K562 (cell line): ENCODE results near the gene FASTK. TPM values are rescaled to one million over a fixed set of nuclear protein-coding genes. Genes with fewer than 3 reads are reported as not detected.

Experiments
- HIVEP1 ChIP-seq: fragments of 250-450 bp; sonication (Bioruptor Pico); IDR thresholded peaks from 2 replicates; pipeline ENCODE4 v1.4.0; 2020; ENCODE audit warnings: mild to moderate bottlenecking
- ID3 ChIP-seq, 2 experiments: fragments of 250-450 bp in 1 of 2; fragments of 450-650 bp in 1 of 2; sonication (Bioruptor Pico) in 1 of 2; IDR thresholded peaks; 2 replicates each; pipeline versions ENCODE4 v1.6.1 to v1.8.0; 2016 to 2021; ENCODE audit warnings: mild to moderate bottlenecking in 2 of 2, moderate library complexity in 2 of 2, missing compliant biosample characterization in 1 of 2, missing genetic modification characterization in 1 of 2
- KDM4B ChIP-seq, 2 experiments: fragments of 450-650 bp in 1 of 2; sonication (generic) in 1 of 2; IDR thresholded peaks; 2 replicates each; pipeline ENCODE4 v1.6.1; 2016 to 2017; ENCODE audit warnings: borderline replicate concordance in 2 of 2, antibody characterized with exemption in 1 of 2, low read depth in 1 of 2, mild to moderate bottlenecking in 1 of 2
- KDM5B ChIP-seq: fragments of 200-600 bp; sonication (generic); IDR thresholded peaks from 2 replicates; pipeline ENCODE4 v1.6.1; 2012; ENCODE audit warnings: low read depth, mild to moderate bottlenecking, moderate library complexity, low read length, control low read depth, inconsistent platforms; ENCODE audit not compliant: insufficient replicate concordance
- MEF2A ChIP-seq: IDR thresholded peaks from 2 replicates; pipeline ENCODE4 v1.6.1; 2011; ENCODE audit warnings: low read depth, mild to moderate bottlenecking, low read length, moderate library complexity; ENCODE audit not compliant: control insufficient read depth
- NFIX ChIP-seq: fragments of 250-450 bp; sonication (Bioruptor Pico); IDR thresholded peaks from 2 replicates; pipeline ENCODE4 v1.4.0; 2020; ENCODE audit warnings: low read depth, mild to moderate bottlenecking, moderate library complexity
- NR2F6 ChIP-seq: fragments of 450-650 bp; formaldehyde crosslinking; IDR thresholded peaks from 2 replicates; pipeline ENCODE4 v1.4.0; 2020; ENCODE audit warnings: mild to moderate bottlenecking
- POLR2G ChIP-seq: fragments of 200-400 bp; formaldehyde crosslinking; IDR thresholded peaks from 2 replicates; pipeline ENCODE4 v1.6.1; 2017; ENCODE audit warnings: low read depth, mild to moderate bottlenecking, antibody characterized with exemption, low read length, moderate library complexity
- POLR2H ChIP-seq: IDR thresholded peaks from 2 replicates; pipeline ENCODE4 v1.6.1; 2016; ENCODE audit warnings: missing genetic modification characterization, low read depth, mild to moderate bottlenecking, control low read depth, missing compliant biosample characterization, moderate library complexity
- WHSC1 ChIP-seq: IDR thresholded peaks from one replicate; pipeline ENCODE4 v1.6.1; 2012; ENCODE audit warnings: low read length, control low read depth, inconsistent platforms
- ZBTB40 ChIP-seq, 2 experiments: fragments of 450-650 bp in 1 of 2; sonication (generic) in 1 of 2; formaldehyde crosslinking in 1 of 2; IDR thresholded peaks; 2 replicates each; pipeline versions ENCODE4 v1.7.1 to v1.9.0; 2016 to 2022; ENCODE audit warnings: inconsistent platforms in 1 of 2, mild to moderate bottlenecking in 1 of 2, missing genetic modification reagents in 1 of 2
- ZBTB8A ChIP-seq: fragments of 450-650 bp; IDR thresholded peaks from 2 replicates; pipeline ENCODE4 v1.6.1; 2018; ENCODE audit warnings: mild to moderate bottlenecking, moderate library complexity; ENCODE audit not compliant: partially characterized antibody
- ZNF324 ChIP-seq: fragments of 250-450 bp; sonication (Bioruptor Pico); IDR thresholded peaks from 2 replicates; pipeline ENCODE4 v1.4.0; 2020; ENCODE audit warnings: mild to moderate bottlenecking
- ZSCAN29 ChIP-seq: fragments of 450-650 bp; IDR thresholded peaks from 2 replicates; pipeline ENCODE4 v1.6.1; 2017
- polyA plus RNA-seq, 8 experiments: library from polyadenylated mRNA; depleted of rRNA in 4 of 8; stranded (reverse) in 5 of 8; unstranded in 3 of 8; fragments of >200 nt; fragmentation: Nextera tagmentation in 2 of 8; fragmentation: Illumina TruSeq in 1 of 8; extraction: Ambion mirVana in 2 of 8; extraction: Trizol in 1 of 8; gene quantifications; 2 replicates each; pipeline versions ENCODE4 v1.2.1 to v1.2.3, GENCODE V29; 2011 to 2014; ENCODE audit warnings: inconsistent platforms in 1 of 8, missing spikeins in 1 of 8
- total RNA-seq, 7 experiments: library from RNA; depleted of rRNA in 6 of 7; stranded (reverse); fragments of >200 nt in 6 of 7; fragmentation: Illumina TruSeq in 2 of 7; extraction: Trizol in 2 of 7; gene quantifications; 2 replicates each; pipeline versions ENCODE4 v1.2.1 to v1.2.3, GENCODE V29; 2011 to 2021; ENCODE audit warnings: low replicate concordance in 1 of 7
- TF ChIP-seq, protein P1 (sequence below): fragments of 450-650 bp; IDR thresholded peaks from 2 replicates; pipeline ENCODE4 v1.6.1; 2016; ENCODE audit warnings: borderline replicate concordance

FASTK gene
- total and polyA plus RNA-seq, 9 of the 15 experiments (the other 6 are each of a cell fraction or from before 2014, with no cell fraction given) = 0.51 to 150 (median 48.2) TPM

- TF ChIP-seq ZBTB40 (IDR thresholded peaks at IDR 0.05) (peak; percentile 94), ZBTB40 (CRISPR knock-in tag; IDR thresholded peaks at IDR 0.05) (no peak), KDM4B (IDR thresholded peaks at IDR 0.05; ENCODE audit: borderline replicate concordance in 2 of 2, low read depth in 1 of 2) (peak in 1 of 2 experiments; percentile 88; a peak in 1 of 4 replicates), NR2F6 (CRISPR knock-in tag) (peak; percentile 4; the same call in 1 of the 2 replicates), ZNF324 (CRISPR knock-in tag) (0 out of 2 replicates have a peak, but pooled peaks have one; percentile 15), ZBTB8A (no peak), ZSCAN29 (no peak), HIVEP1 (CRISPR knock-in tag) (no peak), WHSC1 (no peak), ID3 (CRISPR knock-in tag; IDR thresholded peaks at IDR 0.05) (no peak), ID3 (tag; IDR thresholded peaks at IDR 0.05) (no peak), NFIX (CRISPR knock-in tag) (no peak), POLR2G (peak; percentile 96), MEF2A (no peak), KDM5B (peak; percentile 84), POLR2H (tag) (no peak)
- TF ChIP-seq, protein P1, sequence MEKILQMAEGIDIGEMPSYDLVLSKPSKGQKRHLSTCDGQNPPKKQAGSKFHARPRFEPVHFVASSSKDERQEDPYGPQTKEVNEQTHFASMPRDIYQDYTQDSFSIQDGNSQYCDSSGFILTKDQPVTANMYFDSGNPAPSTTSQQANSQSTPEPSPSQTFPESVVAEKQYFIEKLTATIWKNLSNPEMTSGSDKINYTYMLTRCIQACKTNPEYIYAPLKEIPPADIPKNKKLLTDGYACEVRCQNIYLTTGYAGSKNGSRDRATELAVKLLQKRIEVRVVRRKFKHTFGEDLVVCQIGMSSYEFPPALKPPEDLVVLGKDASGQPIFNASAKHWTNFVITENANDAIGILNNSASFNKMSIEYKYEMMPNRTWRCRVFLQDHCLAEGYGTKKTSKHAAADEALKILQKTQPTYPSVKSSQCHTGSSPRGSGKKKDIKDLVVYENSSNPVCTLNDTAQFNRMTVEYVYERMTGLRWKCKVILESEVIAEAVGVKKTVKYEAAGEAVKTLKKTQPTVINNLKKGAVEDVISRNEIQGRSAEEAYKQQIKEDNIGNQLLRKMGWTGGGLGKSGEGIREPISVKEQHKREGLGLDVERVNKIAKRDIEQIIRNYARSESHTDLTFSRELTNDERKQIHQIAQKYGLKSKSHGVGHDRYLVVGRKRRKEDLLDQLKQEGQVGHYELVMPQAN = peak; percentile 92
These were observed 22.4 kb downstream of the FASTK start (continued) for GRCh38 chr7:151057989-151058780.
